Measurements from ENCODE around the gene VTI1A.
"Not testable (repeated sequence)": the region's sequence is repeated elsewhere in the genome, so short reads cannot be mapped to it uniquely, and the experiment has no call there.

VTI1A gene

GRCh38 chr10:112507988-112508387 lies 61.0 kb downstream of the VTI1A start:
- no peak for DNase-seq

DNA sequence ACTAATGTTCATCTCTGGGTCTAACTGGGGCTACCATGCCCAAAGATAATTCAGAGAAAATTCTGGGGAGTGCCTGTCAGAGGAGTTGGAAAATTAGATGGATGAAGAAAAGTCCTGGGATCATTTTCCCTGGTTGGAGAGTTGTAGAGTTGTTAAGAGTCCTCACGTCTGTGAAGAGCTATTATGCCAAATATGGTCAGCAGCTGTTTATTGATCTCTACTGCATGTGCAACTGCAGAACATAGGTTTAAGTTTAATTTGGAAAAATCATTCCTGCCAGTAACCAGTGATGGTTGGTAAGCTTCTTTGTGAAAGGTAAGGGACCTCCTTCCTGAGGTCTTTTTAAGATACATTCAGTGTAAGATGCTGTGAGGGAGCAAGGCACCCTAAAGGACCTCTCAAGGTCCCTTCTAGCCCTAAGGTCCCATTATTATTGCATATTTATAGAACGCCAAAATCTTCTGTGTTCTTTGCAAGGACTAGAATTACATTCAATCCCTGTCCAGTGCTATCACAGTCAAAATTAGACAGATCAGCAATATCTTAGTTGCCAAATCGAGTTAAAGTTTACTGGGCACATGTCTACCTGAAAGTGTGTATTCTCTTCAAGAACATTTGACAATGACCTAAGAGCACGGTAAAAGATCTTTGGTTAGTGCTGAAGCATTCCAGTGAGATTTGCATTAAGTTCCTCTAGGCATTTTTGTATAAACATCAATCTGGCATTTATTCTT lies 62.7 kb downstream of the VTI1A start:
- DNase-seq: no peak

DNA sequence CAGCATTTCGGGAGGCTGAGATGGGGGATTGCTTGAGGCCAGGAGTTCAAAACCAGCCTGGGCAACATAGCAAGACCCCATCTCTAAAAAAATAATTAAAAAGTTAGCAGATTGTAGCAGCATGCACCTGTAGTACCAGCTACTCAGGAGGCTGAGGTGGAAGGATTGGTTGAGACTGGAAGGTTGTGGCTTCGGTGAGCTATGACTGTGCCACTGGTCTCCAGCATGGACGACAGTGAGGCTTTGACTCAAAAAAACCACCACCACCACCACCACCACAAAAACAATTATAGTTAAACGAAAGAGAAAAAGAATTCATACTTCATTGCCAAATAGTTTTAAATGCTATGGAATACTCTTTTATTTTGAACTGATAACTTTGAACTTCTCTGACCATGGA lies 63.4 kb downstream of the VTI1A start:
- DNase-seq: no peak

- no peak for DNase-seq
These were observed 65.3 kb downstream of the VTI1A start for GRCh38 chr10:112512294-112512693.

- DNase-seq: no peak
These were observed 68.1 kb downstream of the VTI1A start for GRCh38 chr10:112515126-112515525.

- no peak for DNase-seq
These were observed 68.8 kb downstream of the VTI1A start for GRCh38 chr10:112515852-112516251.

DNA sequence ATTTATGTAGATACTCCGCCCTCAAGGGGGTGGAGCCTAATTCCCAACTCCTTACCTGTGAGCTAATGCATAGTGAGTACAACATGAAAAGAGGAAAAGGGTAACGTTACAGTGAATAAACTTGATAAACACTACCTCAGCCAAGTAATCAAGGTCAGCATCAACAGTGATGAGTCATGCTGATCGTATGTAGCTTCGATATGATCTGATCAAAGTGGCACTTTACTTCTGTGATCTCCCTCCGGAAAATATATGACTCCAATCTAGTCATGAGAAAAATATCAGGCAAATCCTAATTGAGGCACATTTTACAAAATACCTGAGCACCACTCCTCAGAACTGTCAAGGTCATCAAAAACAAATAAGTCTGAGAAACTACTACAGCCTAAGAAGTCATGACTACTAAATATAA lies 70.4 kb downstream of the VTI1A start:
- no peak for DNase-seq

DNA sequence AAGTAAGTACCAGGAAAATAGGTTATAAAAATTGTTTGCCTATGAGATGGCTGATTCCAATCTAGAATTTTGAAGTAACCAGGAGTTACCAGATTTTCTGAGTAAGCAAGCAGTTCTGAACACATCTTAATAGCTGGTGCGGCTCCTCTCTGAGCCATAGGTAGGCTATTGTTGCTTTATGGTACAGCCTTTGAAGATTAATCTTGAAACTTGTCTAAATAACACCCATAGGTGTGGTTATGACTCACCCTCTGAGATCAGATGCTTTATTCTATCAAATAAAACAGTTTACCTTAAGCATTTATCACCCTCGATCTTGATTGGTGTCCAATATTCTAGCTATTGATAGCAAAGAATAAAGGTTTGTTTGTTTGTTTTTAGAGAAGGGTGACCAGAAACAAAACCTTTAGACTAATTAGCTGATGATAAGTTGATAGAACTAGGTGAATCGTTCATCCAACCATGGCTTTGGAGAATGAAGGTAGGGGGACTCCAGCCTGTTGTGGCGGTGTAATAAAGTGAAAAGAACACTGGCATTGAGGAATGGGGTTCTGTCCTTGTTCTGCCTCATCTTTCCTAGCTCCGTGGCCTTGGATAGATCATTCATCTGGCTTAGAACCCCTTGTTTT lies 72.2 kb downstream of the VTI1A start:
- DNase-seq: no peak

GRCh38 chr10:112520914-112521313 lies 73.9 kb downstream of the VTI1A start:
- DNase-seq: no peak

DNA sequence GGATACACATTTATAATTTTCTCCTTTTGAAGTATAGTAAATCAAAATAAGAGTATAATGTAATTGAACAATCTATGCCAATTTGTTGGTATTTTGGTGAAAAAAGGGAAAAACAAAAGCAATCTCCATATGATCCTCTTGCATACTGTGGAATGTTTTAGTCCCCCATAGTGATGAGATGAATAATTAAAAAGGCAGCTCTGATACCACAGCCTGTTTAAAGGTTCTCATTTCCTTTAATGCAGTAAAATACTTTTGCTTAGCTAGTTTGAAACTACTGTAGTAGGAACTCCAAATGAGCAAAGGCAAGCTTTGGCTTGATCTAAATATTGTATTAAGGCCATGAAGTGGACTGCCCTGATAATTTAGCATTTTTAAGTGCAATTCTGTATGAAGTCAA lies 77.6 kb downstream of the VTI1A start:
- no peak for DNase-seq

DNA sequence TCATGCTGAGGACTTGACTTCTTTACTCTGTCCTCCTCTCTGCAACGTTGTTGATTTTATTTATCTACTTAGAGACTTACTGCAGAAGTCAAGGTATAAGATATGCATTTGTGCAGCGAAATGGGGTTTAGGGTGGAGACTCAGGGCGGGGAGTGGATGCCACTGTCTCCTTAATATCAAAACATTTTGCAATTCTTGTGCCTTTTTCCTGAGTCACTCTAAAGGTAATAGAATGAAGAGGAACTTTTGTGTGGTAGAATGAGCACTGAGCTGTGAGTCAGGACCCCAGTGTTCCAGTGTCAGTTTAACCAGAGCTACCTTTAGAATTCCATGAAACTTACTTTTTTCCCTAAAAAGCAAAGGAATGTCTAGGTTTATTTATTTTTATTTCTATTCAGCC lies 78.2 kb downstream of the VTI1A start:
- no peak for DNase-seq

DNA sequence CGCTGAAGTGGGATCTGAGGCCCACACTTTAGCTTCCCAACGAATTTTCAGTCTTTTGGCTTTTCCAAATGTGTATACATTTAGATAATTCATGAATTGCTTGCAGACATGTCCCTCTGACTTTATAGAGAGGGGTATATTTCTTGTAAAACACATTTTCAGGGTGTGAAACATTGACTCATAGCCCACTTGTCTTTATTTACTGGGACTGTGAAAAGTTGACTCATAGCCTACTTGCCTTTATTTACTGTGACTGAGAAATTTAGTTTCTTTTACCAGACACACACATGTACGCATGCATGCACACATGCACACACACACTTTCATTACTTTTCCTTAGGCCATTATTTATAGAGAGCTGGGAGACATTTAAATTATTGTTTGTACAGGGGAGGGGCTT lies 79.1 kb downstream of the VTI1A start:
- no peak for DNase-seq

DNA sequence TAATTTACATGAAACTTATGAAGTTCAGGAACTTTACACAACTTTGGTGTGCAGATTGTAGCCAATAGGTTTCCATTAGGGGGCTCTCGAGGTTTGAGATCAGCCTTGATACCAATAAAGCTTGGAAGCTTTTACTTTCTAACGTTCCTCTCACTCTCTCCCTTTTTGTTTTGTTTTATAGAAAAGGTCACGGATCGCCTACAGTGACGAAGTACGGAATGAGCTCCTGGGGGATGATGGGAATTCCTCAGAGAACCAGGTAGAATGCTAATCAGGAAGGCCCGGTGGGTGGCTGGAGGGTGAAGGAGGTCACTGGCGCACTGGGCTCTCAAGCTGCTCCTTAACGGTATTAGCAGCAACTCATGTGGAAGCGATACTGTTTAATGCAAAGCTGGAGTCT lies 79.9 kb downstream of the VTI1A start:
- DNase-seq: no peak

GRCh38 chr10:112528235-112528634 lies 81.2 kb downstream of the VTI1A start:
- DNase-seq: no peak

GRCh38 chr10:112531421-112531820 lies 84.4 kb downstream of the VTI1A start:
- DNase-seq: no peak

DNA sequence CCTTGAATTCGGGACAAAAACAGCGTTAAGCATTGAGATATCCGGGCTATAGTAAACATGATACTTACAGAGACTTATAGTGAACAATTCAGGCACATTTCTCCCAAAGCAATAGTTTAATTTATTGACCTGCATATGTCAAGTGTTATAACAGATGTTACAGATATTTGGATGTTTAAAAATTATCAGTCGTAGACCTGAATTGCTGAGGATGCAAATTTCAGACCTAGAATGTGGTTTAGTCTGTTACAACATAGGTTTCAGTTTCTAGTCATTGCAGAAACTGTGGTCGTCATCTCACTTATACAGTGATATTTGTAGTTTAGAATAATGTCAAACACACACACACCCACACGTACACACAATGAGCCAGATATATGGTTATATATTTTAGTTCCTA lies 85.2 kb downstream of the VTI1A start:
- DNase-seq: no peak

DNA sequence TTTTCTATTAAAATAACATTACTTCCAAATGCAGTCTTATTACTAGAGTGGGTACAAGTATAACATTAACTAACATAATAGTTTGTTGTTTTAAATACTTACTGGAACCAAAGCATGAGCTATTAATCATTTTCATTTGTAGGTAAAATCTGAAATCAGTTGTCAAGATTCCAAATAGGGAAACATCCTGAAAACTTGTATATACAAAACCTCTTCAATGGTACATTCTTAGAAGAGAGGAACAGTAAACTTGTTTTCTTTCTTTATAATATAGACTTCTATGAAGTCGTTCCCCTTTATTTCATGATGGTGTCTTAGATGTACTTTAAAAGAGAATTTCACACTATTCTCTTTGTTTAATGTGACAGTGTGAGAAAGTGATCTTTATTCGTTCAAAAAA lies 85.9 kb downstream of the VTI1A start:
- no peak for DNase-seq

- no peak for DNase-seq
These were observed 86.9 kb downstream of the VTI1A start for GRCh38 chr10:112533916-112534315.

DNA sequence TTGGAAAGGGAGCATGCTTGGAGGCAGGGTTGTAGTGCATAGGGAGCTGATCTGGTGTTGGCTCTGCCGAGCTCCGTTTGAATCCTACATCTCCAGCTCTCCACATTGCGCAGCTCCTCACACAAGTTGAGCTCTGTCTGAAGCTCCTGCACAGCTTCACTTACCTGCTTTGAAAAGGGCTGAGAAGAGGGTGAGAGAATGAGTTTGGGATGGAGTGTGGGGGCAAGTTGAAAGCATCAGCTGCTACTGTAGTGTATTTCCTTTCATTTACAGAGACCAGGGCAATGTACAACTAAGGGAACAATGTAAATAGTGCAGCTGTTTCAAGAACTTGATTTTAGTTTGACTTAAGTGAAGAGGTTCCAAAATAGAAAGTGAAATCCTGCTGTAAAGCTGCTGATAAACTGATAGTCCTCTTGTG lies 88.5 kb downstream of the VTI1A start:
- no peak for DNase-seq

GRCh38 chr10:112536663-112537062 lies 89.6 kb downstream of the VTI1A start:
- DNase-seq: no peak

DNA sequence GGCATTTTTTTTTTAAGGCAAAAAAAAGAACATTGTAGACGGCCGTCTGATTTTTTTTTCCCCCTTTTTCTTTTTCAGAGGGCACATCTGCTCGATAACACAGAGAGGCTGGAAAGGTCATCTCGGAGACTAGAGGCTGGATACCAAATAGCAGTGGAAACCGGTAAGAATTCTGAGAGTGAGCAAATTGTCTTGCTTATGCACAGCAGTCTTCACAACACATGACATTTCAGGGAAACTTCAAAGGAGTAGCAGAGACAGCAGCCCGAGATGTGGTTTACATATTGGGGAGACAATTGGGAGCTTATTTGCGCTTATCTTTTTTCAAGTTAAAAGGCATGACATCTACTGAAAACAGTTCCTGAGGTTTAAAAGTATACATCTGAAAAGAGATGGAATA lies 91.2 kb downstream of the VTI1A start:
- no peak for DNase-seq

DNA sequence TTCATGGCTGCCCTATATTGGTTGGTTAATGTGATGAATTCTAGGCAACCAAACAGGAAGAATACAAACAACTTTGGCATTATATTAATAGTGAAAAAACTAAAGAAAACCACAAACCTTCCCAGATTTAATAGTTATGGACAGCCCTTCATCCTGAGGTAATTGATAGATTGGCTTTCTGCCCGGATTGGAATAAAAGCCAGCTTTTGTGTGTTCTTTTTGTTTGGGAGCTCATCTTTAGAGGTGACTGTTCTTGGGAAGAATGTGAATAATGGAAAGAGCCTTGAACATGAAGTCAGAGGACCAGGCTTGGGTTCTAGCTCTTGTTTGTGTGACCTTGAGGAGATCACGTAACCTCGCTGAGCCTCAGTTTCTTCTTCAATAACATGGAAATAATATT lies 92.3 kb downstream of the VTI1A start:
- no peak for DNase-seq

- DNase-seq: not testable (repeated sequence)
These were observed 95.8 kb downstream of the VTI1A start for GRCh38 chr10:112542823-112543222.

- no peak for DNase-seq
These were observed 99.5 kb downstream of the VTI1A start for GRCh38 chr10:112546474-112546873.
